ENCODE results near the gene DCHS1. TPM values are rescaled to one million over a fixed set of nuclear protein-coding genes. Genes with fewer than 3 reads are reported as not detected.

DCHS1 gene
- total and polyA plus RNA-seq, 2 of the 13 experiments (the other 11 are each of a cell fraction or from before 2014, with no cell fraction given), result under 0.01 to 0.03 TPM

DNA sequence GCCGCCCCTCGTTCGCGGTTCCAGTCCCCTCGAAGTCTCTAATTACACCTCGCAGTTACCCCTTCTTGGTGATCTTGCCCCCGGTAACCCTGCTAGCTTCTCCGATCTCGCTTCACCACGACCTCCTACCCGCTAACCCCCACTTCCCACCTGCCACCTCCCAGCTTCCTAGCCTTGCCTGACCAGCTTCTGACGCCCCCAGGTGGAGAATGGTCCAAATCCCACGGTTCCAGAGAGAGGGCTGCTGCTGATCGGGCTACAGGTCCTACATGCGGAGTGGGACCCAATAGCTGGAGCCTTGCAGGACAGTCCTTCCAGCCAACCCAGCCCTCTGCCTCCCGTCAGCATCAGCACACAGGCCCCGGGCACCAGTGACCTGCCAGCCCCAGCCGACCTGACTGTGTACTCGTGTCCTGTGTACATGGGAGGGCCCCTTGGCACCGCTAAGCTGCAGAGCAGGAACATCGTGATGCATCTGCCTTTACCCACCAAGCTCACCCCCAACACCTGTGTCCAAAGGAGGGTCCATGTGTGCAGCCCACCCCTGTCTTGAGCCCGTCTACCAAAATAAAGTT lies 84.1 kb downstream of the DCHS1 start:
- 92% methylated on average over 15 of the region's 22 CpGs for WGBS (ENCODE audit: low lambda C conversion rate)
- no TSS peak for BruUV-seq (replicated peaks)
- Histone ChIP-seq H4K20me1 (ENCODE audit: insufficient read depth, low read length) (no peaks in the 10 kb centered on the region), H3K4me3 (replicated peaks in 1 of 3; ENCODE audit: insufficient read depth in 1 of 3, low read depth in 2 of 3, low read length in 3 of 3) (no peak overlapping the region), H3K9me3 (ENCODE audit: low read length) (no peaks in the 10 kb centered on the region), H3K4me2 (ENCODE audit: low read depth, low read length) (no peak overlapping the region), H3K9ac (ENCODE audit: insufficient read depth, low read depth, low read length) (no peak overlapping the region), H3K27ac (ENCODE audit: extremely low read length, insufficient read depth, low read length) (no peak overlapping the region), H3K36me3 (replicated peaks in 1 of 2; ENCODE audit: control insufficient read depth in 1 of 2, insufficient read depth in 2 of 2, low read length in 2 of 2) (no peaks in the 10 kb centered on the region), H2AFZ (ENCODE audit: low read length) (no peak overlapping the region), H3K79me2 (ENCODE audit: insufficient read depth, low read length) (no peaks in the 10 kb centered on the region), H3K27me3 (ENCODE audit: control insufficient read depth in 1 of 2, insufficient read depth in 2 of 2, low read length in 2 of 2) (no peaks in the 10 kb centered on the region), H3K4me1 (ENCODE audit: insufficient read depth, low read length) (no peaks in the 10 kb centered on the region)
- FAIRE-seq, result no peak
- no peak for DNase-seq (ENCODE audit: low spot score)
- intact Hi-C loops (cut with micrococcal nuclease; ENCODE audit: unreplicated experiment) (no loop called here), in situ Hi-C loops (cut with HindIII; ENCODE audit: extremely low pct_ligation_motif_present, low pct_unique_long_range_greater_than_20kb) (no loop called here)
- TF ChIP-seq, protein P1, sequence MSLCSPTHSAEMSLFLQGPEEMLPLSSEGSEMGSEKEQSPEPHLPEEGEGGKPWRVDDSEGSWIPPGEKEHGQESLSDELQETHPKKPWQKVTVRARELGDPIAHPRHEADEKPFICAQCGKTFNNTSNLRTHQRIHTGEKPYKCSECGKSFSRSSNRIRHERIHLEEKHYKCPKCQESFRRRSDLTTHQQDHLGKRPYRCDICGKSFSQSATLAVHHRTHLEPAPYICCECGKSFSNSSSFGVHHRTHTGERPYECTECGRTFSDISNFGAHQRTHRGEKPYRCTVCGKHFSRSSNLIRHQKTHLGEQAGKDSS (CRISPR knock-in tag; IDR thresholded peaks at IDR 0.05; ENCODE audit: borderline replicate concordance, low read depth), result no peak
- TF ChIP-seq TGIF2 (CRISPR knock-in tag; IDR thresholded peaks at IDR 0.05) (no peak), RBFOX2 (IDR thresholded peaks at IDR 0.05; ENCODE audit: low read depth, low read length) (no peak), FOXK1 (CRISPR knock-in tag; IDR thresholded peaks at IDR 0.05; ENCODE audit: borderline replicate concordance, low read depth) (no peak), HOXA9 (CRISPR knock-in tag; IDR thresholded peaks at IDR 0.05; ENCODE audit: borderline replicate concordance) (no peak), DPF2 (CRISPR knock-in tag; IDR thresholded peaks at IDR 0.05; ENCODE audit: borderline replicate concordance, low read depth) (no peak), POGZ (CRISPR knock-in tag; IDR thresholded peaks at IDR 0.05) (no peak), RCOR2 (CRISPR knock-in tag; IDR thresholded peaks at IDR 0.05) (no peak), ZNF264 (CRISPR knock-in tag; IDR thresholded peaks at IDR 0.05) (no peak)
- TF ChIP-seq, protein P2, sequence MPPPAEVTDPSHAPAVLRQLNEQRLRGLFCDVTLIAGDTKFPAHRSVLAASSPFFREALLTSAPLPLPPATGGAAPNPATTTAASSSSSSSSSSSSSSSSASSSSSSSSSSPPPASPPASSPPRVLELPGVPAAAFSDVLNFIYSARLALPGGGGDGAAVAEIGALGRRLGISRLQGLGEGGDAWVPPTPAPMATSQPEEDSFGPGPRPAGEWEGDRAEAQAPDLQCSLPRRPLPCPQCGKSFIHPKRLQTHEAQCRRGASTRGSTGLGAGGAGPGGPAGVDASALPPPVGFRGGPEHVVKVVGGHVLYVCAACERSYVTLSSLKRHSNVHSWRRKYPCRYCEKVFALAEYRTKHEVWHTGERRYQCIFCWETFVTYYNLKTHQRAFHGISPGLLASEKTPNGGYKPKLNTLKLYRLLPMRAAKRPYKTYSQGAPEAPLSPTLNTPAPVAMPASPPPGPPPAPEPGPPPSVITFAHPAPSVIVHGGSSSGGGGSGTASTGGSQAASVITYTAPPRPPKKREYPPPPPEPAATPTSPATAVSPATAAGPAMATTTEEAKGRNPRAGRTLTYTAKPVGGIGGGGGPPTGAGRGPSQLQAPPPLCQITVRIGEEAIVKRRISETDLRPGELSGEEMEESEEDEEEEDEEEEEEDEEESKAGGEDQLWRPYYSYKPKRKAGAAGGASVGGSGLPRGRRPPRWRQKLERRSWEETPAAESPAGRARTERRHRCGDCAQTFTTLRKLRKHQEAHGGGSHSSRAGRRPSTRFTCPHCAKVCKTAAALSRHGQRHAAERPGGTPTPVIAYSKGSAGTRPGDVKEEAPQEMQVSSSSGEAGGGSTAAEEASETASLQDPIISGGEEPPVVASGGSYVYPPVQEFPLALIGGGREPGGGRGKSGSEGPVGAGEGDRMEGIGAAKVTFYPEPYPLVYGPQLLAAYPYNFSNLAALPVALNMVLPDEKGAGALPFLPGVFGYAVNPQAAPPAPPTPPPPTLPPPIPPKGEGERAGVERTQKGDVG (CRISPR knock-in tag; IDR thresholded peaks at IDR 0.05; ENCODE audit: borderline replicate concordance), result no peak
- TF ChIP-seq, protein P3, sequence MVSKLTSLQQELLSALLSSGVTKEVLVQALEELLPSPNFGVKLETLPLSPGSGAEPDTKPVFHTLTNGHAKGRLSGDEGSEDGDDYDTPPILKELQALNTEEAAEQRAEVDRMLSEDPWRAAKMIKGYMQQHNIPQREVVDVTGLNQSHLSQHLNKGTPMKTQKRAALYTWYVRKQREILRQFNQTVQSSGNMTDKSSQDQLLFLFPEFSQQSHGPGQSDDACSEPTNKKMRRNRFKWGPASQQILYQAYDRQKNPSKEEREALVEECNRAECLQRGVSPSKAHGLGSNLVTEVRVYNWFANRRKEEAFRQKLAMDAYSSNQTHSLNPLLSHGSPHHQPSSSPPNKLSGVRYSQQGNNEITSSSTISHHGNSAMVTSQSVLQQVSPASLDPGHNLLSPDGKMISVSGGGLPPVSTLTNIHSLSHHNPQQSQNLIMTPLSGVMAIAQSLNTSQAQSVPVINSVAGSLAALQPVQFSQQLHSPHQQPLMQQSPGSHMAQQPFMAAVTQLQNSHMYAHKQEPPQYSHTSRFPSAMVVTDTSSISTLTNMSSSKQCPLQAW (CRISPR knock-in tag; IDR thresholded peaks at IDR 0.05), result no peak
- CTCF ChIA-PET (ENCODE audit: low intra/inter-chr PET ratio, low total read pairs), result no interaction called here
- ATAC-seq, result no peak
- POLR2A ChIA-PET, result no interaction called here
